Measurements from ENCODE around the gene HEMGN. TPM values are rescaled to one million over a fixed set of nuclear protein-coding genes. Genes with fewer than 3 reads are reported as not detected.

Gene HEMGN
- total and polyA plus RNA-seq, 2 donors (not counting 1 experiment from before 2014, with no cell fraction given) = not detected

- DNase-seq (ENCODE audit: low read depth in 2 of 2) = peak; percentile 44 to 58
- Histone ChIP-seq H3K4me3 (replicated peaks in 1 of 4; ENCODE audit: control extremely low read depth in 1 of 4, insufficient read depth in 1 of 4, low read depth in 3 of 4, low read length in 4 of 4) (no peak overlapping the region), H2AFZ (ENCODE audit: low read length) (no peak overlapping the region), H3K79me2 (ENCODE audit: control insufficient read depth, insufficient read depth, low read length) (no peaks in the 10 kb centered on the region), H3K27ac (ENCODE audit: insufficient read depth, low read length) (no peak overlapping the region), H3K9me3 (ENCODE audit: control insufficient read depth, insufficient read depth, low read depth, low read length) (no peaks in the 10 kb centered on the region), H4K20me1 (ENCODE audit: control insufficient read depth, extremely low read depth, insufficient read depth, low read length) (no peaks in the 10 kb centered on the region), H3K36me3 (ENCODE audit: control insufficient read depth, insufficient read depth, low read length) (no peaks in the 10 kb centered on the region), H3K9ac (ENCODE audit: insufficient read depth, low read length) (no peak overlapping the region), H3K4me2 (ENCODE audit: extremely low read depth, insufficient read depth, low read length) (no peak overlapping the region), H3K4me1 (ENCODE audit: control insufficient read depth, extremely low read depth, insufficient read depth, low read length) (peaks cover 5% of the 10 kb centered on the region), H3K27me3 (ENCODE audit: control insufficient read depth, insufficient read depth, low read length) (no peaks in the 10 kb centered on the region)
- TF ChIP-seq CTCF (conservative IDR thresholded peaks at IDR 0.05 in 1 of 2, IDR thresholded peaks at IDR 0.05 in 1 of 2; ENCODE audit: low read depth in 1 of 2, low read length in 2 of 2) (peak; percentile 81 to 83), EZH2 (IDR thresholded peaks at IDR 0.05; ENCODE audit: low read length, missing control alignments) (no peak)
These were observed 37.0 kb downstream of the HEMGN start for GRCh38 chr9:97900738-97901565.

GRCh38 chr9:97900103-97900737 is 37.8 kb downstream of the HEMGN start:
- Histone ChIP-seq H3K79me2 (ENCODE audit: control insufficient read depth, insufficient read depth, low read length) (no peaks in the 10 kb centered on the region), H2AFZ (ENCODE audit: low read length) (no peak overlapping the region), H3K9ac (ENCODE audit: insufficient read depth, low read length) (no peak overlapping the region), H3K4me3 (replicated peaks in 1 of 4; ENCODE audit: control extremely low read depth in 1 of 4, insufficient read depth in 1 of 4, low read depth in 3 of 4, low read length in 4 of 4) (no peak overlapping the region), H3K9me3 (ENCODE audit: control insufficient read depth, insufficient read depth, low read depth, low read length) (no peaks in the 10 kb centered on the region), H4K20me1 (ENCODE audit: control insufficient read depth, extremely low read depth, insufficient read depth, low read length) (no peaks in the 10 kb centered on the region), H3K36me3 (ENCODE audit: control insufficient read depth, insufficient read depth, low read length) (no peaks in the 10 kb centered on the region), H3K4me2 (ENCODE audit: extremely low read depth, insufficient read depth, low read length) (no peak overlapping the region), H3K27me3 (ENCODE audit: control insufficient read depth, insufficient read depth, low read length) (no peaks in the 10 kb centered on the region), H3K27ac (ENCODE audit: insufficient read depth, low read length) (no peak overlapping the region), H3K4me1 (ENCODE audit: control insufficient read depth, extremely low read depth, insufficient read depth, low read length) (peaks cover 5% of the 10 kb centered on the region)
- DNase-seq (ENCODE audit: low read depth in 2 of 2) = peak; percentile 51 to 78
- TF ChIP-seq CTCF (conservative IDR thresholded peaks at IDR 0.05 in 1 of 2, IDR thresholded peaks at IDR 0.05 in 1 of 2; ENCODE audit: low read depth in 1 of 2, low read length in 2 of 2) (no peak), EZH2 (IDR thresholded peaks at IDR 0.05; ENCODE audit: low read length, missing control alignments) (no peak)

GRCh38 chr9:97895695-97896332 is 42.2 kb downstream of the HEMGN start:
- DNase-seq (ENCODE audit: low read depth in 2 of 2) = no peak
- Histone ChIP-seq H3K36me3 (ENCODE audit: control insufficient read depth, insufficient read depth, low read length) (no peaks in the 10 kb centered on the region), H4K20me1 (ENCODE audit: control insufficient read depth, extremely low read depth, insufficient read depth, low read length) (no peaks in the 10 kb centered on the region), H2AFZ (ENCODE audit: low read length) (no peak overlapping the region), H3K27me3 (ENCODE audit: control insufficient read depth, insufficient read depth, low read length) (no peaks in the 10 kb centered on the region), H3K4me2 (ENCODE audit: extremely low read depth, insufficient read depth, low read length) (no peak overlapping the region), H3K4me1 (ENCODE audit: control insufficient read depth, extremely low read depth, insufficient read depth, low read length) (peaks cover 5% of the 10 kb centered on the region), H3K9ac (ENCODE audit: insufficient read depth, low read length) (no peak overlapping the region), H3K27ac (ENCODE audit: insufficient read depth, low read length) (no peak overlapping the region), H3K79me2 (ENCODE audit: control insufficient read depth, insufficient read depth, low read length) (no peaks in the 10 kb centered on the region), H3K4me3 (replicated peaks in 1 of 4; ENCODE audit: control extremely low read depth in 1 of 4, insufficient read depth in 1 of 4, low read depth in 3 of 4, low read length in 4 of 4) (no peak overlapping the region), H3K9me3 (ENCODE audit: control insufficient read depth, insufficient read depth, low read depth, low read length) (no peaks in the 10 kb centered on the region)
- TF ChIP-seq EZH2 (IDR thresholded peaks at IDR 0.05; ENCODE audit: low read length, missing control alignments) (no peak), CTCF (conservative IDR thresholded peaks at IDR 0.05 in 1 of 2, IDR thresholded peaks at IDR 0.05 in 1 of 2; ENCODE audit: low read depth in 1 of 2, low read length in 2 of 2) (peak in 1 of 2 donors; percentile 5)
